Heart left ventricle (tissue), 16 donors: ENCODE measurements around the gene DSC1. TPM values are rescaled to one million over a fixed set of nuclear protein-coding genes. Genes with fewer than 3 reads are reported as not detected.

Experiments
- ATAC-seq, 4 donors: fragments of 200-7000 bp; cut with Tn5 transposase; one replicate each; pipeline ENCODE4 v1.9.1; 2020 to 2022; ENCODE audit warnings: moderate library complexity in 4 of 4, mild to moderate bottlenecking in 3 of 4, moderate number of reproducible peaks in 1 of 4
- DNase-seq, 5 donors: peaks; one replicate each; pipeline ENCODE4 v3.0.0-alpha.2; 2020
- H3K27ac ChIP-seq, 12 donors: fragments of 200-600 bp; sonication (generic) in 4 of 12; one replicate each; pipeline versions ENCODE4 v1.5.0 to v1.8.0; 2016 to 2022; ENCODE audit warnings: mild to moderate bottlenecking in 2 of 12
- H3K27me3 ChIP-seq, 9 donors: fragments of 200-600 bp; sonication (generic) in 2 of 9; one replicate each; pipeline versions ENCODE4 v1.5.1 to v1.8.0; 2016 to 2022; ENCODE audit warnings: mild to moderate bottlenecking in 3 of 9
- H3K36me3 ChIP-seq, 9 donors: fragments of 200-600 bp; sonication (generic) in 2 of 9; one replicate each; pipeline versions ENCODE4 v1.5.0 to v1.8.0; 2018 to 2022; ENCODE audit warnings: mild to moderate bottlenecking in 2 of 9
- H3K4me1 ChIP-seq, 12 donors: fragments of 200-600 bp; sonication (generic) in 4 of 12; one replicate each; pipeline versions ENCODE4 v1.5.0 to v1.8.0; 2016 to 2022; ENCODE audit warnings: mild to moderate bottlenecking in 3 of 12
- H3K4me3 ChIP-seq, 12 donors: fragments of 200-600 bp; sonication (generic) in 4 of 12; one replicate each; pipeline versions ENCODE4 v1.5.0 to v1.8.0; 2017 to 2022; ENCODE audit warnings: mild to moderate bottlenecking in 9 of 12, moderate library complexity in 4 of 12
- H3K9me3 ChIP-seq, 12 donors: fragments of 200-600 bp; sonication (generic) in 4 of 12; one replicate each; pipeline versions ENCODE4 v1.5.0 to v1.8.0; 2016 to 2022; ENCODE audit warnings: mild to moderate bottlenecking in 1 of 12
- POLR2A ChIP-seq, 2 donors: fragments of 450-650 bp; IDR thresholded peaks; one replicate each; pipeline ENCODE4 v1.6.1; 2017; ENCODE audit warnings: antibody characterized with exemption in 2 of 2, mild to moderate bottlenecking in 2 of 2, moderate library complexity in 2 of 2
- WGBS, 4 donors: extraction: QIAGEN DNeasy Blood & Tissue Kit in 2 of 4; methylation state at CpG; one replicate each; pipeline versions ENCODE4 v1.1.5 to v1.1.7; 2013 to 2018; 5-methylcytosine and 5-hydroxymethylcytosine counted together
- intact Hi-C, 10 donors: fragments of 100-400 bp; cut with DNase I; formaldehyde crosslinking; loops; one replicate each; pipeline versions ENCODE4 v1.11.1 to v1.14.2; 2022
- polyA plus RNA-seq, 2 donors: library from polyadenylated mRNA; stranded (reverse); fragments of 200-250 nt; gene quantifications; one replicate each; pipeline ENCODE4 v1.2.3, GENCODE V29; 2013
- total RNA-seq, 9 donors: library from RNA; depleted of rRNA in 2 of 9; stranded (reverse); fragments of >200 nt in 2 of 9; fragmentation: NEBNext Ultra II Directional in 3 of 9; extraction: Animal tissue kit (Norgen Biotek cat#: 25700) in 3 of 9; gene quantifications; one replicate each; pipeline versions ENCODE4 v1.1.0 to v1.2.4, GENCODE V29; 2016 to 2023
- TF ChIP-seq, protein P1 (sequence below), 12 donors: fragments of 200-600 bp; sonication (generic) in 4 of 12; IDR thresholded peaks; one replicate each; pipeline versions ENCODE4 v1.5.0 to v1.8.0; 2018 to 2022; ENCODE audit warnings: antibody characterized with exemption in 12 of 12, mild to moderate bottlenecking in 5 of 12
- donor health status: ischemic (EF 13 %, LVEDD 7.1; RV severe dilation, severe dysfunction).
- donor health status: healthy with polysubstance abuse.
- donor health status: DM: no; HTN: yes; CAD: no.
- donor health status: DM: no; HTN: no; CAD: no.
- donor health status: ischemic (EF 25% LVEDD 6.9; RV normal size, moderate dysfunction).
- donor health status: ischemic (EF 25% LVEDD 5.7; RV mildly dilated, moderate dysfunction).
- donor health status: healthy.
- donor health status: DM: yes; HTN: yes; CAD: no.
- donor health status: ischemic (EF 35%, LVEDD 5.7; RV mildly dilated, moderate dysfunction).
- donor health status: nonischemic (EF 11% LVEDD 7.7; RV severe dilation, severe dysfunction).
- donor health status: DM: yes; HTN: yes; CAD: no.
- donor health status: PGD.
- donor health status: ischemic (EF 29% LVEDD 5.4; RV normal size, mild dysfunction).
- donor health status: nonischemic (EF 23%, LVEDD 6.1; RV moderate dilation, normal function).

The DSC1 gene
- total and polyA plus RNA-seq, 11 donors = 0.18 to 10.7 (median 4.9) TPM

- no peaks in the 10 kb centered on the region for H3K36me3 ChIP-seq
- 62 to 73% (median 70%) methylated on average over 2 of the region's 2 CpGs for WGBS, 4 donors
- no peaks in the 10 kb centered on the region for H3K4me1 ChIP-seq
- TF ChIP-seq, protein P1, sequence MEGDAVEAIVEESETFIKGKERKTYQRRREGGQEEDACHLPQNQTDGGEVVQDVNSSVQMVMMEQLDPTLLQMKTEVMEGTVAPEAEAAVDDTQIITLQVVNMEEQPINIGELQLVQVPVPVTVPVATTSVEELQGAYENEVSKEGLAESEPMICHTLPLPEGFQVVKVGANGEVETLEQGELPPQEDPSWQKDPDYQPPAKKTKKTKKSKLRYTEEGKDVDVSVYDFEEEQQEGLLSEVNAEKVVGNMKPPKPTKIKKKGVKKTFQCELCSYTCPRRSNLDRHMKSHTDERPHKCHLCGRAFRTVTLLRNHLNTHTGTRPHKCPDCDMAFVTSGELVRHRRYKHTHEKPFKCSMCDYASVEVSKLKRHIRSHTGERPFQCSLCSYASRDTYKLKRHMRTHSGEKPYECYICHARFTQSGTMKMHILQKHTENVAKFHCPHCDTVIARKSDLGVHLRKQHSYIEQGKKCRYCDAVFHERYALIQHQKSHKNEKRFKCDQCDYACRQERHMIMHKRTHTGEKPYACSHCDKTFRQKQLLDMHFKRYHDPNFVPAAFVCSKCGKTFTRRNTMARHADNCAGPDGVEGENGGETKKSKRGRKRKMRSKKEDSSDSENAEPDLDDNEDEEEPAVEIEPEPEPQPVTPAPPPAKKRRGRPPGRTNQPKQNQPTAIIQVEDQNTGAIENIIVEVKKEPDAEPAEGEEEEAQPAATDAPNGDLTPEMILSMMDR (IDR thresholded peaks at IDR 0.05) = no peak
- TF ChIP-seq POLR2A (IDR thresholded peaks at IDR 0.05) = no peak
- no peaks in the 10 kb centered on the region for H3K27me3 ChIP-seq
- no peaks in the 10 kb centered on the region for H3K9me3 ChIP-seq
- DNase-seq (no peak), ATAC-seq (no peak)
- intact Hi-C loops = no loop called here
- H3K4me3 ChIP-seq = no peak overlapping the region
- no peak overlapping the region for H3K27ac ChIP-seq
These were observed 42.1 kb downstream of the DSC1 start for GRCh38 chr18:31120594-31120993.

DNA sequence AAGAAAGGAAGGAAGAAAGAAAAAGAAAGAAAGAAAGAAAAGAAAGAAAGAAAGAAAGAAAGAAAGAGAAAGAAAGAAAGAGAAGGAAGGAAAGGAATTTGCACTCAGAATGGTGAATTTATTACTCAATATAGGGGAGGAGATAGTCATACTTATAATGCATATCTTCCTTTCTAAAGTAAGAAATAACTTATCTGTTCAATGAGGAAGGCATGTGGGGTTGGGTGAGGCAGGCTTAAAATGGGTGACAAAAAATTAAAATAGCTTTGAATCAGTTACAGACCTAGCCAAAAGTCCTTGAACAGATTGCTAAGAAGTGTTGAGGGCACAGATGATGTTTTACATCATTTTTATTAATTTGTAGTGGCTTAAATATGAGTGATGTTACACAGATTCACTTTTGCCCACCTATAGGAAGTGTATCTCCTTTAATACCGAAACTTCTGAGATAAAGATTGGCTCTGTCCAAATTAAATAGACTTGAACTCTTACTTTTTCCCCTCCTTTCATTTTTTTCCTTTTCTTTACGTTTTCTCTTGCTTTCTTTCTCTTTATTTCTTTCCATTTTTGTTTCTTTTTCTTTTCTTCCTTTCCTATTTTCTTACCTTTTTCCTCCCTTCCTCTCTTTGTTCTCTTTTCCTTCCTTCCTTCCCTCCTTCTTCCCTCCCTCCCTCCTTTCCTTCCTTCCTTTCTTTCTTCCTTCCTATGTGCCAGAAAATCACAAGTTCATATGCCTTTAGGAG is 45.6 kb downstream of the DSC1 start:
- TF ChIP-seq POLR2A (IDR thresholded peaks at IDR 0.05) = no peak
- TF ChIP-seq, protein P1 (IDR thresholded peaks at IDR 0.05) = no peak

DNA sequence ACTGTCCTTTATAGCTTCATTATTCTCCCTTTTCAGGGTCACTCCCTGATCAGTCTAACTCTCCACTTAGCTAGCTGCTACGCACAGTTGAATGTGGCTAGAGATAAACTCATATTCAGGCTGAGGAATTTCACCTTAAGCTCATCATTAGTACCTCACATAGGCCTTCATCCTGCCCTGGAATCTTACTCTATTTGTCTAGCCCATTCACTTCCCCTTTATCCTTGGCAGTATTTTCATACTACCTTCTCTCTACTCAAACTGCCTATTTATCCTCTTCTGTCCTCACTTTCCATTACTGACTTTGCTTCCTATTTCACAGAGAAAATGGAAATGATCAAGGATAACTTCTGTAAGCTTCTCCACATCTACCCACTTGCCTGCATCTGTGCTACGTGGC is 49.9 kb downstream of the DSC1 start:
- Histone ChIP-seq H3K27me3 (no peaks in the 10 kb centered on the region), H3K4me3 (no peak overlapping the region), H3K27ac (no peak overlapping the region), H3K36me3 (no peaks in the 10 kb centered on the region), H3K9me3 (no peaks in the 10 kb centered on the region), H3K4me1 (no peaks in the 10 kb centered on the region)
- ATAC-seq = no peak
- intact Hi-C loops = loop anchor here in 1 of 10 donors (5.0 kb wide), 1 partner anchor 49 kb away; the partner anchor contains the start of gene DSC1
- TF ChIP-seq, protein P1 (IDR thresholded peaks at IDR 0.05) = no peak
- no peak for TF ChIP-seq POLR2A (IDR thresholded peaks at IDR 0.05)
- no peak for DNase-seq
- WGBS, 4 donors = 83 to 92% (median 87%) methylated on average over 2 of the region's 2 CpGs

More for the DNA sequence above, 45.6 kb downstream of the DSC1 start:
- DNase-seq (no peak), ATAC-seq (no peak)
- intact Hi-C loops = no loop called here
- H3K4me3 ChIP-seq = no peak overlapping the region
- 61 to 83% (median 71%) methylated on average over 2 of the region's 2 CpGs for WGBS, 4 donors
- H3K9me3 ChIP-seq = no peaks in the 10 kb centered on the region
- no peak overlapping the region for H3K27ac ChIP-seq
- H3K36me3 ChIP-seq = no peaks in the 10 kb centered on the region
- no peaks in the 10 kb centered on the region for H3K4me1 ChIP-seq
- H3K27me3 ChIP-seq = no peaks in the 10 kb centered on the region

- H3K36me3 ChIP-seq = no peaks in the 10 kb centered on the region
- no peak overlapping the region for H3K27ac ChIP-seq
- H3K4me1 ChIP-seq = peaks cover 0 to 8% (median 0%) of the 10 kb centered on the region in 12 donors
- WGBS, 4 donors = 88 to 92% (median 91%) methylated on average over 3 of the region's 3 CpGs
- no peak overlapping the region for H3K4me3 ChIP-seq
- DNase-seq (no peak), ATAC-seq (no peak)
- no peaks in the 10 kb centered on the region for H3K9me3 ChIP-seq
- peaks cover 0 to 3% (median 0%) of the 10 kb centered on the region in 9 donors for H3K27me3 ChIP-seq
- no peak for TF ChIP-seq POLR2A (IDR thresholded peaks at IDR 0.05)
- TF ChIP-seq, protein P1 (IDR thresholded peaks at IDR 0.05) = no peak
- intact Hi-C loops = loop anchor here in 5 of 10 donors (10.0 kb wide), 4 partner anchors 119 to 389 kb away; partner anchors contain the start of gene DSG2 (in 1 of the 5)
These were observed 56.9 kb downstream of the DSC1 start for GRCh38 chr18:31105733-31106132.
